Adipocyte (in vitro differentiated cells): ENCODE results near the gene BACE2.

Experiments
- DNase-seq: peaks from one replicate; pipeline ENCODE4 v3.0.0-alpha.2; 2015; ENCODE audit warnings: low read depth
- H3K27me3 ChIP-seq: replicated peaks from 2 replicates; pipeline ENCODE4 v1.7.0; 2013; ENCODE audit warnings: mild to moderate bottlenecking, low read length, moderate library complexity; ENCODE audit not compliant: control insufficient read depth, insufficient read depth
- H3K36me3 ChIP-seq: 2 replicates; pipeline ENCODE4 v1.7.0; 2013; ENCODE audit warnings: low read length, mild to moderate bottlenecking, moderate library complexity; ENCODE audit not compliant: control insufficient read depth, insufficient read depth, severe bottlenecking
- H3K4me1 ChIP-seq: 2 replicates; pipeline ENCODE4 v1.7.0; 2013; ENCODE audit warnings: mild to moderate bottlenecking, low read length, moderate library complexity; ENCODE audit not compliant: control insufficient read depth, insufficient read depth
- H3K4me3 ChIP-seq: 2 replicates; pipeline ENCODE4 v1.7.0; 2013; ENCODE audit warnings: mild to moderate bottlenecking, low read length, moderate library complexity
- H3K9ac ChIP-seq: 2 replicates; pipeline ENCODE4 v1.7.0; 2013; ENCODE audit warnings: mild to moderate bottlenecking, low read length, moderate library complexity
- H3K9me3 ChIP-seq: 2 replicates; pipeline ENCODE4 v1.7.0; 2013; ENCODE audit warnings: mild to moderate bottlenecking, low read length, moderate library complexity; ENCODE audit not compliant: control insufficient read depth

Gene BACE2

GRCh38 chr21:41201385-41201784 is 33.4 kb downstream of the BACE2 start:
- H3K9ac ChIP-seq = no peak overlapping the region
- no peak for DNase-seq
- no peaks in the 10 kb centered on the region for H3K9me3 ChIP-seq
- no peak overlapping the region for H3K4me3 ChIP-seq
- H3K4me1 ChIP-seq = no peaks in the 10 kb centered on the region
- no peaks in the 10 kb centered on the region for H3K27me3 ChIP-seq
- no peaks in the 10 kb centered on the region for H3K36me3 ChIP-seq

DNA sequence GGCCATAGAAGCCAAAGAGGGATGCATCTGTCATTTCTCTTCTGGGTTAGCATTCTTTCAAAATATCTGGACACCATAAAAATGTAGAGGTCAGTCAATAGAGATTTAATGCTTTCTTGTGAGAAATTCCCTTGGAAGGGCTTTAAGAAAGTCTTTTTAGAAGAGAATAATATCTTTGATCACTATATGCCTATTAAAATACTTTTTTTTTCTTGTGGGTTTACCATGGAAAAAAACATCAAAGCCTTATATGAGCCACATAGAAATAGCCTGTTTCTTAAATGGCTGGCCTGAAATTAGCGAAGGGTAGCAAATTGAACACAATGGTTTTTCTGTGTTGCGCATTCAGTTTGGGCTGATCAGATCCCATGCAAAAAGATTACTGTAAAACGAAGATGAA is 36.8 kb downstream of the BACE2 start:
- Histone ChIP-seq H3K4me1 (peaks cover 12% of the 10 kb centered on the region), H3K9me3 (no peaks in the 10 kb centered on the region), H3K36me3 (no peaks in the 10 kb centered on the region), H3K9ac (no peak overlapping the region), H3K4me3 (no peak overlapping the region), H3K27me3 (no peaks in the 10 kb centered on the region)
- DNase-seq = no peak

DNA sequence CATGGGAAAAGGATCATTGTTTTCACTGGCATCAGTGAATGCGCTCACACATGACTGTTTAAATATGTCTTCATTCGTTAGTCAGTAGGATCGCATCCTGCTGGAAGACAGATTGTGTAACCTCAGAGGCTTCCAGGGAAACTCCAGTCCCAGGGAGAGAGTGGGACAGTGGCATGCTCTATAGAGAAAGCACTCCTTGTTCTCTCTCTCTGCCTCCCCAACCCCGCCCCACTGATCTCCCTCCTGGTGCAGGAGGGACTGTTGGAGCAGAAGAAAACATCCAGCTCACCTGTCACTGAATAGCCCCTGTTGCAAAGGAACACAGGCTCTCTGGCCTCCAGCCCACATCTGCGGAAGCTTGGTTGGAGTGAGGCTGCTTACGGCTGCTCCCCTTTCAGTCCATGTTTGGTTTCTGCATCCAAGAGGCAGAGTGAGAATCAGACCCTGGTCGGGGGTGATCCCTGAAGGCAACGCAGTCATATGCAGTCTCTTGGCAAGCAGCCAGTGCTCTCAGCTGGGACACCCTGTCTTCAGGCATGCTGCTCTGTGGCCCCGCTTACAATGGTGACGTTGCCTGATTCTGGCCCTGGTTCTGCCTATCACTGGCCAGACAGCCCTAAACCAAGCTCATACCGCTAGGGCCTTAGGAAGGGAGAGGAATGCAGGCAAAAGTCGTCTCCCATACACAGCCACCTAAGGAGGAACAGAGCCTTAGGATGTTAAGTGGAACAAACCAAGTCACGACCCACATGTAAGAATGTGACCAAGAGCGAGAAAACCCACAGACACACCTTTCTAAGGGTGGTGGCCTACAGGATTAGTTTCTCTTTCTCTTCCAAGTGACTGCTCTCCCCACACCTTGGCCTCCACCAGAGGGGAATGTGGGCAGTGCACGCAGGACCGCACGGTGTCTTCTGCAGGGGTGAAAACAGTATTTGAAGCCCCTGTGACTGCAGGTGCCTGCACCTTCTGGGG is 39.7 kb downstream of the BACE2 start:
- no peaks in the 10 kb centered on the region for H3K9me3 ChIP-seq
- peaks cover 12% of the 10 kb centered on the region for H3K4me1 ChIP-seq
- H3K27me3 ChIP-seq = no peaks in the 10 kb centered on the region
- no peak overlapping the region for H3K9ac ChIP-seq
- H3K36me3 ChIP-seq = no peaks in the 10 kb centered on the region
- H3K4me3 ChIP-seq = peak overlapping the region; percentile 35
- peak; percentile 39 for DNase-seq

GRCh38 chr21:41208376-41208763 is 40.4 kb downstream of the BACE2 start:
- no peaks in the 10 kb centered on the region for H3K36me3 ChIP-seq
- no peak overlapping the region for H3K4me3 ChIP-seq
- no peak for DNase-seq
- H3K9ac ChIP-seq = no peak overlapping the region
- H3K9me3 ChIP-seq = no peaks in the 10 kb centered on the region
- H3K4me1 ChIP-seq = peaks cover 12% of the 10 kb centered on the region
- H3K27me3 ChIP-seq = no peaks in the 10 kb centered on the region

DNA sequence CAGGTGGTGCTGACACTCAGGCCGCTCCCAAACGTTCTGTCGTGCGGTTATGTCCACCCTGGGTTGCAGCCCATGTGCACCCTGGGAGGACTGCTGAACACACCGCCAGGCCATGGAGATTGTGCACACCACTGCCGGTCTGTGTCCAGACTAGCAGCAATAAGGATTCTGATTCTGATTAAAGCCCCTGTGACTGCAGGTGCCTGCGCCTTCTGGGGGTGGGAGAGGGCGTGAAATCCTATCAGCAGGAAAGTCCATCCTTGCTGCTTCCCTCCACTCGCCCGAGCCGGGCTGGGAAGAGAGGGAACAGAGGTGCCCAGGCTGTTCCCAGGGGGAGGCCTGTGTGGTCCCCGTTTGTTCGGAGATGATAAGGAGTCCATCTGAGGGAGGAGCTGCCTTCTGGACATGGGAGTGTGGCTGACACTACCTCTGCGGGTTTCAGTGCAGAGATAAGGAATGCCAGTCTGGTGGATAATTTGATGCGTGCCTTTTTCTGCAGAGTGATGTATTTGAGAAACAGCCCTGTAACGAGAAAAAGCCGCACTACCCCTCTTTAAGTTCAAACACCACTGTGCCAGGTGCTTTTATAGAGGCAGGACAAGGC is 41.2 kb downstream of the BACE2 start:
- Histone ChIP-seq H3K9me3 (no peaks in the 10 kb centered on the region), H3K36me3 (no peaks in the 10 kb centered on the region), H3K27me3 (no peaks in the 10 kb centered on the region), H3K4me1 (peaks cover 12% of the 10 kb centered on the region), H3K9ac (no peak overlapping the region), H3K4me3 (no peak overlapping the region)
- no peak for DNase-seq

DNA sequence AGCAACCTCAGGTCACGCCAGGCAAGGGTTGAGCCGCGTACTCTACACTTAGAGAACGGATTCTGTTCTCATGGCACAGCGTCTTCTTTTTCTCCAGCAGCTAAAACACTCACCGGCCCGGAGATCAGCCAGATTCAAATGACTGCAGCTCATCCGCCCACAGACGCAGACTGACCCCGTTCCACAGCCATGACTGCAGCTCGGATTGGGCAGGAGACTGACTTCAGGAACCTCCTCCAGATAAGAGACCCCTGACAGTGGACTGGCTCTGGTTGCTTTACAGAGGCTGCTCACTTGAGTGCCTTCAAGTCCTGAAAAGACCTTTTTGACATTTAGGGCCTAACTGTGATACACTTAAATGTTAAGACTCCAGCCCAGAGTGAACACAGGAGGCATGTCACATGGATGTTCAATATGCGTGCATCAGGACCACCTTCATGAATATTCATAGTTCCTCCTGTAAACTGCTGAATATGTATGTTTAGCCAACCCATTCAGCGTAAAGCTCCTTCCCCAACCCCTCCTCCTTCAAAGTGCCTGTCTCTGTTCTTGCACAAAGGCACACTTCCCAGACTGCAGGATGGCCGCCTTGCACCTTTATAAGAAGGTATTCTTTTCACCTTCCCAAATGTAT is 42.6 kb downstream of the BACE2 start:
- Histone ChIP-seq H3K9me3 (no peaks in the 10 kb centered on the region), H3K4me3 (no peak overlapping the region), H3K9ac (no peak overlapping the region), H3K36me3 (no peaks in the 10 kb centered on the region), H3K4me1 (peaks cover 12% of the 10 kb centered on the region), H3K27me3 (no peaks in the 10 kb centered on the region)
- DNase-seq = no peak

GRCh38 chr21:41211060-41211805 is 43.3 kb downstream of the BACE2 start:
- H3K9me3 ChIP-seq = no peaks in the 10 kb centered on the region
- H3K9ac ChIP-seq = no peak overlapping the region
- H3K4me1 ChIP-seq = peaks cover 12% of the 10 kb centered on the region
- no peaks in the 10 kb centered on the region for H3K27me3 ChIP-seq
- no peaks in the 10 kb centered on the region for H3K36me3 ChIP-seq
- DNase-seq = no peak
- H3K4me3 ChIP-seq = no peak overlapping the region

DNA sequence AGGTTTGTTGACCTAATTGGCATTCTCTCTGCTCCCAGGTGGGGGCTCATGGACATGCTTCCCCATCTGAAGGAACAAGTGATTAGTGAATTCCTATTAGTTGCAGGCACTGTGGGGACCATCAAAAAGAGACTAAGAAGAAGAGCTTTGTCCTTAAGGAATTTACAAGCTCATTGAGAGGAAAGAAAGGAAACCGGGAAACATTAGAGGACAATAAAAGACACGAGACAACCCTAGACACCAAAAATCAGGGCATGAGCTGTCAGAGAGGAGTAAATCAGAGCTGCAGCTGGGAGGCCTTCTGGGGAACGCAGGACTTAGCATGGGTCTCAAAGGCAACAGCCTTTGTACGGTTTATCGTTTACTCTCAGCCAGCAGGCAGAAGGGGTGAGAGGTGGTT is 45.1 kb downstream of the BACE2 start:
- Histone ChIP-seq H3K9me3 (no peaks in the 10 kb centered on the region), H3K4me1 (peaks cover 10% of the 10 kb centered on the region), H3K4me3 (no peak overlapping the region), H3K27me3 (no peaks in the 10 kb centered on the region), H3K9ac (no peak overlapping the region), H3K36me3 (no peaks in the 10 kb centered on the region)
- DNase-seq = no peak

DNA sequence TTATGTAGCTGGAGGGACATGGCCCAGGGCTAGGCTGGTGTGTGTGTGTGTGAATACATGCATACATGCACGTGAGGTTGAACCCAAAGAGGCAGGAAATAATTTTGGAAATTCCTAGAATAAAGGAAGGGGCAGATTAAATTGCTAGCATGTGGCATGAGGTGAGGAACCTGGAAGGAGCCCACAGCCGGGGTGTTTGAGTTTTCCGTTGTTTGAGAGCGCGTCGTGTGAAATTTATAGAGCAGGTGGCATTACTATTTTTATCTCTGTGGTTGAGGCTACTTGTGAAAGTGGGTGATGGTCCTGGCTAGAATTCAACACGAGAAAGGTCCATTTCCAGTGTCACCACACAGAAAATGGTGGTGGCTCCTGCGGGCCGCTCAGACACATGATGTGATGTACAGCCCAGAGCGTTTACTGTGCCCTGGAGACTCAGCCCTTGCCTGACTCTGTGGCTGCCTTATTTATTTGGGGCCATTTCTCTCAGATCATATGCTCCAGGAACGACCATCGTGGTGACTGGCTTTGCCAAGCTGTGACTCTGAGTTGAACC is 48.0 kb downstream of the BACE2 start:
- peaks cover 13% of the 10 kb centered on the region for H3K4me1 ChIP-seq

DNA sequence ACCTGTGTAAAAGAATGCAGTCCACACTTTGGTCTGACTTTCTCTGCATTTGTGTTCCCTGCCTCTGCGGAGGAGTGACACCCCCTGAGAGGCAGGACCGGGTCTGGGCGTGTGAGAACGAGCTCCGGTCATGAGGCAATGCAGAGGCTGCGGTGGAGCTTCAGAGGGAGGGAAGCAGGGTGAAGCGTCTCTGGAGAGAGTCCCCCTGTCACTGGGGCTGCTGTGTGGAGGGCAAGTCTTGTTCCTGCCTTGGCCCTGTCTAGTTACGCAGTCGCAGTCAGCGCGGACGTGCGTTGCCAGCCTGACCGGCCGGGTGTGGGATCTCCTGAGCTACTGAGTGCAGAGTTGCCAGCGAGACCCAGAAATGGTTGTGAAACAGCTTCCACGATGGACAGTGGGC is 48.5 kb downstream of the BACE2 start:
- H3K36me3 ChIP-seq = no peaks in the 10 kb centered on the region

More for the DNA sequence above, 48.0 kb downstream of the BACE2 start:
- Histone ChIP-seq H3K9me3 (no peaks in the 10 kb centered on the region), H3K27me3 (no peaks in the 10 kb centered on the region), H3K36me3 (no peaks in the 10 kb centered on the region), H3K4me3 (no peak overlapping the region), H3K9ac (no peak overlapping the region)
- no peak for DNase-seq

More for the DNA sequence above, 48.5 kb downstream of the BACE2 start:
- no peaks in the 10 kb centered on the region for H3K9me3 ChIP-seq
- no peaks in the 10 kb centered on the region for H3K27me3 ChIP-seq
- DNase-seq = no peak
- H3K9ac ChIP-seq = no peak overlapping the region
- H3K4me1 ChIP-seq = peaks cover 14% of the 10 kb centered on the region
- no peak overlapping the region for H3K4me3 ChIP-seq
